ENCODE results near the gene DOCK4.

Gene DOCK4

GRCh38 chr7:111744501-111745155 lies 461.6 kb downstream of the DOCK4 start:
- Histone ChIP-seq H3K9me2 (replicated peaks; ENCODE audit: insufficient read depth, low read length) (no peaks in the 10 kb centered on the region), H2AFZ (ENCODE audit: low read depth, low read length, severe bottlenecking) (no peak overlapping the region), H3K9me3 (ENCODE audit: insufficient read depth, low read length) (no peaks in the 10 kb centered on the region), H3K4me3 (ENCODE audit: insufficient read depth, low read length, poor library complexity, severe bottlenecking) (no peak overlapping the region), H3K4me2 (ENCODE audit: low read depth, low read length, poor library complexity, severe bottlenecking) (no peak overlapping the region), H3K27me3 (ENCODE audit: low read length) (no peaks in the 10 kb centered on the region), H4K20me1 (ENCODE audit: low read depth, low read length) (no peaks in the 10 kb centered on the region), H3K79me2 (ENCODE audit: insufficient read depth, low read length) (no peaks in the 10 kb centered on the region), H3K9ac (ENCODE audit: low read length) (no peak overlapping the region), H3K36me3 (ENCODE audit: low read length) (no peaks in the 10 kb centered on the region), H3K27ac (ENCODE audit: low read depth, low read length) (no peak overlapping the region), H3F3A (ENCODE audit: insufficient read depth) (no peaks in the 10 kb centered on the region)
- TF ChIP-seq EZH2phosphoT487 (conservative IDR thresholded peaks at IDR 0.05; ENCODE audit: low read length) = no peak
- TF ChIP-seq, protein P1, sequence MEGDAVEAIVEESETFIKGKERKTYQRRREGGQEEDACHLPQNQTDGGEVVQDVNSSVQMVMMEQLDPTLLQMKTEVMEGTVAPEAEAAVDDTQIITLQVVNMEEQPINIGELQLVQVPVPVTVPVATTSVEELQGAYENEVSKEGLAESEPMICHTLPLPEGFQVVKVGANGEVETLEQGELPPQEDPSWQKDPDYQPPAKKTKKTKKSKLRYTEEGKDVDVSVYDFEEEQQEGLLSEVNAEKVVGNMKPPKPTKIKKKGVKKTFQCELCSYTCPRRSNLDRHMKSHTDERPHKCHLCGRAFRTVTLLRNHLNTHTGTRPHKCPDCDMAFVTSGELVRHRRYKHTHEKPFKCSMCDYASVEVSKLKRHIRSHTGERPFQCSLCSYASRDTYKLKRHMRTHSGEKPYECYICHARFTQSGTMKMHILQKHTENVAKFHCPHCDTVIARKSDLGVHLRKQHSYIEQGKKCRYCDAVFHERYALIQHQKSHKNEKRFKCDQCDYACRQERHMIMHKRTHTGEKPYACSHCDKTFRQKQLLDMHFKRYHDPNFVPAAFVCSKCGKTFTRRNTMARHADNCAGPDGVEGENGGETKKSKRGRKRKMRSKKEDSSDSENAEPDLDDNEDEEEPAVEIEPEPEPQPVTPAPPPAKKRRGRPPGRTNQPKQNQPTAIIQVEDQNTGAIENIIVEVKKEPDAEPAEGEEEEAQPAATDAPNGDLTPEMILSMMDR (IDR thresholded peaks at IDR 0.05; ENCODE audit: insufficient read depth, low read length, poor library complexity, severe bottlenecking) = no peak

DNA sequence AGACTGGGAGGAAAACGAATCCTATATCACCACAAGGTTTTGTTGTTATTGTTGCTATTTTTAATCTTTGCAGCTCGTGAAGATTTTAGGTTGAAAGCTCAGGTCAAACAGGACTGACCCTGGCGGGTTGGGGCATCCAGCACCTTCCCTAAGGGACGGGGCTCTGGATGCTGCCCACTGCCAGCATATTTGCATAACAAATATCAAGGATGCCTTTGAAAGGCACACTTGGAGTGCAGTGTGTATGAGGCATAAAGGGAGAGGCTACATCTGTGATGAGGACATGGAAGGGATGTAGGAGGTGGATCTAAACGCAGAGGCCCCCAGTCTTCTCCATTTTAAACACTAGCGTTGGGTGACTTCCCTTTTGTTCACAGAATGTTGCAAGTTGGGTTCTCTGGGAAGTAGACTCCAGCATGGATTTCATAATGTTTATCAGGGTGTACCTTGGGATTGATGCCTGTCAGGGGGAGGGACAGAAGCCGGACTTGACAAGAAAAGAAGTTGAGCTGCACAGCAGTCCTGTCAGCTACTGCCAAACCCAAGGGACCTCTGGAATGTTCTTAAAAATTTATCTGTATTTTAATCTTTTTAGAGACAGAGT lies 462.9 kb downstream of the DOCK4 start:
- Histone ChIP-seq H3K4me2 (ENCODE audit: low read depth, low read length, poor library complexity, severe bottlenecking) (no peak overlapping the region), H4K20me1 (ENCODE audit: low read depth, low read length) (no peaks in the 10 kb centered on the region)

GRCh38 chr7:111741811-111742240 lies 464.4 kb downstream of the DOCK4 start:
- no peak overlapping the region for H3K27ac ChIP-seq (ENCODE audit: low read depth, low read length)
- no peaks in the 10 kb centered on the region for H3K36me3 ChIP-seq (ENCODE audit: low read length)
- H3K9ac ChIP-seq (ENCODE audit: low read length) = no peak overlapping the region
- no peaks in the 10 kb centered on the region for H3K9me3 ChIP-seq (ENCODE audit: insufficient read depth, low read length)
- H3F3A ChIP-seq (ENCODE audit: insufficient read depth) = no peaks in the 10 kb centered on the region
- H3K9me2 ChIP-seq (replicated peaks; ENCODE audit: insufficient read depth, low read length) = no peaks in the 10 kb centered on the region
- no peaks in the 10 kb centered on the region for H4K20me1 ChIP-seq (ENCODE audit: low read depth, low read length)
- H3K4me3 ChIP-seq (ENCODE audit: insufficient read depth, low read length, poor library complexity, severe bottlenecking) = no peak overlapping the region
- no peak overlapping the region for H2AFZ ChIP-seq (ENCODE audit: low read depth, low read length, severe bottlenecking)
- H3K27me3 ChIP-seq (ENCODE audit: low read length) = no peaks in the 10 kb centered on the region
- H3K4me2 ChIP-seq (ENCODE audit: low read depth, low read length, poor library complexity, severe bottlenecking) = no peak overlapping the region
- H3K79me2 ChIP-seq (ENCODE audit: insufficient read depth, low read length) = no peaks in the 10 kb centered on the region
- TF ChIP-seq, protein P1 (IDR thresholded peaks at IDR 0.05; ENCODE audit: insufficient read depth, low read length, poor library complexity, severe bottlenecking) = peak; percentile 31
- no peak for TF ChIP-seq EZH2phosphoT487 (conservative IDR thresholded peaks at IDR 0.05; ENCODE audit: low read length)

More for the DNA sequence above, 462.9 kb downstream of the DOCK4 start:
- H3K9me3 ChIP-seq (ENCODE audit: insufficient read depth, low read length) = no peaks in the 10 kb centered on the region
- no peak overlapping the region for H3K4me3 ChIP-seq (ENCODE audit: insufficient read depth, low read length, poor library complexity, severe bottlenecking)
- TF ChIP-seq, protein P1 (IDR thresholded peaks at IDR 0.05; ENCODE audit: insufficient read depth, low read length, poor library complexity, severe bottlenecking) = no peak
- TF ChIP-seq EZH2phosphoT487 (conservative IDR thresholded peaks at IDR 0.05; ENCODE audit: low read length) = no peak
- H3K27ac ChIP-seq (ENCODE audit: low read depth, low read length) = no peak overlapping the region
- H3K79me2 ChIP-seq (ENCODE audit: insufficient read depth, low read length) = no peaks in the 10 kb centered on the region
- H3K9me2 ChIP-seq (replicated peaks; ENCODE audit: insufficient read depth, low read length) = no peaks in the 10 kb centered on the region
- no peaks in the 10 kb centered on the region for H3K27me3 ChIP-seq (ENCODE audit: low read length)
- H3F3A ChIP-seq (ENCODE audit: insufficient read depth) = no peaks in the 10 kb centered on the region
- H3K9ac ChIP-seq (ENCODE audit: low read length) = no peak overlapping the region
- no peak overlapping the region for H2AFZ ChIP-seq (ENCODE audit: low read depth, low read length, severe bottlenecking)
- H3K36me3 ChIP-seq (ENCODE audit: low read length) = no peaks in the 10 kb centered on the region
